NCI-H510A (cell line): ENCODE data around the gene TAF4B.
"Not testable (repeated sequence)": the region's sequence is repeated elsewhere in the genome, so short reads cannot be mapped to it uniquely, and the experiment has no call there.

Source experiments
- DNase-seq: peaks from one replicate; lab custom pipeline; 2025; lab: John Stamatoyannopoulos, UW

TAF4B gene

DNA sequence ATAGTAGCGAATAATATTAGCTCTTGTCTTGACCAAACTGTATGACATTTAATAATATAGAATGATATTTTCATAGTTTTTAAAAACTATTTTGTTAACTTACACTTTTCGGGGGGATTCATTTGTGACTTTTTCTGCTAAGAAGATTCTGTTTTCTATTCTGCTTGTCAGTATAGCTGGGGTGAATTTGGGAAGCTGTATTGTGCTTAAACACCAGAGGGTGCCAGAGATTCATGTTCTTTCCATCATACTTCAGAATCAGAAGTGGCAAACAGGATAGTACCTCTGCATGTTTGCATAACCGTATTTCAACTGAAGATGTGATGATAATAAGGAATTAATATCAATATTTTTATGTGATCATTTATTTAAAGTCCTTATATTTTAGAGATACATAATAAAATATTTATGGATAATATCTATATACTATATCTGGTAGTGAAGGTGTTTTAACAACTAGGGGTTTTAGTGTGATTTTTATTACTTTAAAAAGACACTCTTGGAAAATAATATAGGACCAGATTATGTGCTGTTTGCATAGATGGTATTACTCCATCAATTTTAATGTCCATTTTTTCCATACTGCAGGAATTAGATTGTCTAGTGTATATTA is 81.0 kb downstream of the TAF4B start:
- DNase-seq: no peak

- no peak for DNase-seq
Measured at GRCh38 chr18:26309281-26309680, 83.0 kb downstream of the TAF4B start.

GRCh38 chr18:26312199-26312598 is 86.0 kb downstream of the TAF4B start:
- no peak for DNase-seq

- no peak for DNase-seq
Measured at GRCh38 chr18:26317398-26317797, 91.2 kb downstream of the TAF4B start.

GRCh38 chr18:26320686-26321085 is 94.4 kb downstream of the TAF4B start:
- no peak for DNase-seq

DNA sequence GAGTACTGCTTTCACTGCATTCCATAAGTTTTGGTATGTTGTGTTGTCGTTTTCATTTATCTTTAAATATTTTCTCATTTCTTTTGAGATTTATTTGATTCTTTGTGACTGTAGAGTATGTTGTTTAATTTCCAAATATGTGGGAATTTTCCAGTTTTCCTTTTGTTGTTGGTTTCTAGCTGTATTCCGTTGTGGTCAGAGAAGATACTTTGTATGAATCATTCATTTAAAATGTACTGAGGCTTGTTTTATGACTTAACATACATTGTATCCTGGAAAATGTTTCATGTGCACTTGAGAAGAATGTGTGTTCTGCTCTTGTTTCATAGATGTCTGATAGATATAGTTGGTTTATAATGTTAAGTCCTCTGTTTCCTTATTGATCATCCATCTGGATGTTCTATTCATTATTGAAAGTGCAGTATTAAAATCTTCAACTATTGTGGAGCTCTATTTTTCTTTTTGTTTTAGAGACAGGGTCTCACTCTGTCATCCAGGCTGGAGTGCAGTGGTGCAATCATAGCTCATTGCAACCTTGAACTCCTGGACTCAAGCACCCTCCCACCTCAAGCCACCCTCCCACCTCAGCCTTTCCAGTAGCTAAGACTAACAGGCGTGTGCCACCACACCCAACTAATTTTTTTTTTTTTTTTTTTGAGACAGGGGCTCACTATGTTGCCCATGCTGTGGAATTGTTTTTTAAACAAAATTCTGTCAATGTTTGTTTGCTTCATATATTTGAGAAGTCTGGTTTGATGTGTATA is 96.8 kb downstream of the TAF4B start:
- DNase-seq: no peak

DNA sequence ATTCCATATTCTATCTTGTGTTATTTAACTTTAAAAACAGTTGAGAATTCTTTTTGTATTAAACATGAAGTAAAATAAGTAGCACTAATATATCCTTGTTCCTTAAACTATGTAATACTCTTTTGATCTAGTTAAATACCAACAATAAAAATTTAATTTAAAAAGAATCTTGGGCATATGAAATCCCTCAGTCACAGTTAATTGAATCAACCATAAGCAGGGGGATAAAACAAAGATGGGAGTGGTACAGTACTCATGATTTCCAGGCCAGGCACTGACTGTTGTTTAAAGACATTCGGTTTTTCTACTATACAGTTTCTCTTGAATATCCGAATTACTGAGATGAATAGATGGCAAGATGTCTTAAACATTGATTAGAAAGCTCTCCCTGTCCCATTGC is 99.5 kb downstream of the TAF4B start:
- DNase-seq: no peak

GRCh38 chr18:26327062-26327461 is 100.8 kb downstream of the TAF4B start:
- no peak for DNase-seq

DNA sequence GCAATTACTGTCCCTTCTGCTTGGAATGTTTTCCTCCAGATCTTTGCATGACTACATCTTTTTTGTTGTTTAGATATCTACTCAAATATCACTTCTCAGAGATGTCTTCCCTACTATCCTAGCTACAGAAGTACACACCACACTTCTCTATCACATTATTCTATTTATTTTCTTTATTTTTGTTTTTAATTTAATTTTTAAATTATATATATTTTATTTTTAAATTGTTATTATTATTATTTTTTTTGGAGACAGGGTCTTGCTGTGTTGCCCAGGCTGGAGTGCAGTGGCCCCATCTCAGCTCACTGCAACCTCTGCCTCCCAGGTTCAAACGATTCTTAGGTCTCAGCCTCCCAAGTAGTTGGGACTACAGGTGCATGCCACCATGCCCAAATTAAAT is 106.7 kb downstream of the TAF4B start:
- no peak for DNase-seq

DNA sequence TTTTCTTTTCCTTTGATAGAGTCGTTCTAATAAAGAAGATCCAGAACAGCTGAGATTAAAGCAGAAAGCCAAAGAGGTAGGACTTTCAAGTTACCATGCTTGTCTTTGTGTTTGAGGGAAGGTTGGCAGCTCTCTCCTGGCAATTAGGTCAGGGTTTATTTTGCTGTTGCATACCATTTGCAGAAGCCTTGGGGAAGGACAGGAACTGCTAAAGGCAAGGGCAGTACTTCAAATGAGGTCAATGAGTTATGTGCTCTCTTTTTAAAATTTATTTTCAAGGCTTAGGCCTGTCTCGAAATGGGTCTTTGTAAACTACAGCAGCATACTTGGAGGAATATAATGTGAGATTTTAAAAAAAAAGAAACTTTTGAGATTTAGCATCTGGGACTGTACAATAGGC is 108.9 kb downstream of the TAF4B start:
- DNase-seq: no peak

GRCh38 chr18:26335571-26336487 is 109.6 kb downstream of the TAF4B start:
- no peak for DNase-seq

DNA sequence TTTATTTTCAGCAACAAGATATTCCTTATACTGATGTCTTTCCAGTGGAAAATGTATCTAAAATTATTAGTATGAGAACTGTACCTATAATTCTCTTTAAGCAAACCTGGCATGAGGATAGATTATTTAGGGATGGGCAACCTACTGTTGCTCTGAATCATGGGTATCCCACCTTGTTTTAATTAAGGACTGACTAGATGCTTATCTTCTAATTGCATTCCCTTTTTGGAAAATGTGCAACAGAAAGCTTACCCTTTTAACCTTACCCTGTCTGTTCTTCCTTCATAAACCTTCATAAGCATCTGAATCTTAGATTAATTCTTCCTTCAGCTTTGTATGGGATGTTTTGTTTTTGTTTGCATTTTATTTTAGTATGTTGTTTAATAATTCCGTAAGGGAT is 110.3 kb downstream of the TAF4B start:
- DNase-seq: no peak

GRCh38 chr18:26342646-26343045 is 116.4 kb downstream of the TAF4B start:
- peak; percentile 3 for DNase-seq

DNA sequence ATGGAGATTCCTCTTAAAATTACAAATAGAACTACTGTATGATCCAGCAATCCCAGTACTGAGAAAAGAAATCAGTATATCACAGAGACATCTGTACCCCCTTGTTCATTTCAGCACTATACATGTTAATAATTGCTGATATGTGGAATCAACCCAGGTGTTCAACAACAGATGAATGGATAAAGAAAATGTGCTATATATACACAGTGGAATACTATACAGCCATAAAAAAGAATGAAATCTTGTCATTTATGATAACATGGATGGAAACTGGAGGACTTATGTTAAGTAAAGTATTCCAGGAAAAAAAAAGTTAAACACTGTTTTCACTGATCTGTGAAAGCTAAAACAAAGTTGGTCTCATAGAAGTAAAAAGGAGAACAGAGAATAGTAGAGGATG is 124.7 kb downstream of the TAF4B start:
- no peak for DNase-seq

DNA sequence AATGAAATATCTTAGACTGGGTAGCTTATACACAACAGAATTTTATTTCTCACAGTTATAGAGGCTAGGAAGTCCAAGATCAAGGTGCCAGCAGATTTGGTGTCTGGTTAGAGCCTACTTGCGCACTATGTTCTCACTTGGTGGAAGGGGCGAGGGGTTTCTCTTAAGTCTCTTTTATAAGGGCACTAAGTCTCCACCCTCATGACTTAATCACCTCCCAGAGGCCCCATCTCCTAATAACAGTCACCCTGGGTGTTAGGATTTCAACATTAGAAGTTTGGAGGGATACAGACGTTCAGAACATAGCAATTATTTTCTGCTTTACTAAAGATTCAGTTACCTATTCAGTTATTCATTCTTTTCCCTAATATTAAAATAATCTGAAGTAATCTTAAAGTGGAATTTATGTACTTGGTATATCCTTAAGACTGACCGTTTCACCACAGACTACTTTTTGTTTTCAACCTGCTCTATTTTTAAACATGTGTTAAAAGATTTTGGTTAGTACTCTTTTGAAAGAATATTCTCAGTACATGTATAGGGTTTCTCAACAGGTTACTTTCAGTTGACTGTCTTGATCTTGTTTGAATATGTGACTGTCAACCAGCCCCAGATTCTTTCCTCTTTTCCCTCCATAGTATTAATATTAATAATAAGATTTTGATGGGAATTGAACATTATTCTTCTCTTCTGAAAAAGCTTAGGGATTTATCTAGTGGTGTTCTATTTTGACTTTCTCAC is 130.0 kb downstream of the TAF4B start:
- no peak for DNase-seq

DNA sequence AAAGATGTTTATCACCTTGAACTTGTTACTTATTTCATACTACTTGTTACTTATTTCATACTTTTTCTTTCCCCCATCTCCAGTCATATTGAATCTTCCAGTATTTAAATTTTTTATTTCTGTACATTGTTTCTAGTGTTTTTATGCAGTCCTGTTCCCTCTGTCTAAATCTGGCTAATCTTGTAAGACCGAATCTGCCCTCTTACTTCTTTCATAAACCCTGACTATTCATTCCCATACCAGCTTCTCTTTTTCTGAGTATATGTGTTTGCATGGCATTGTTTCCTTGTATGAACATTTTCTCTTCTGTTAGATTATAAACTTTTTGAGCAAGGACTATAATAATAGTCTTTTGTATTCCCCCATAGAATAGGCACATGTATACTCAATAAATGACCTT is 131.7 kb downstream of the TAF4B start:
- no peak for DNase-seq

- no peak for DNase-seq
Measured at GRCh38 chr18:26362021-26362420, 135.8 kb downstream of the TAF4B start.

GRCh38 chr18:26367425-26367824 is 141.2 kb downstream of the TAF4B start:
- DNase-seq: no peak

GRCh38 chr18:26370037-26370436 is 143.8 kb downstream of the TAF4B start:
- no peak for DNase-seq

GRCh38 chr18:26376105-26376504 is 149.9 kb downstream of the TAF4B start:
- DNase-seq: no peak

DNA sequence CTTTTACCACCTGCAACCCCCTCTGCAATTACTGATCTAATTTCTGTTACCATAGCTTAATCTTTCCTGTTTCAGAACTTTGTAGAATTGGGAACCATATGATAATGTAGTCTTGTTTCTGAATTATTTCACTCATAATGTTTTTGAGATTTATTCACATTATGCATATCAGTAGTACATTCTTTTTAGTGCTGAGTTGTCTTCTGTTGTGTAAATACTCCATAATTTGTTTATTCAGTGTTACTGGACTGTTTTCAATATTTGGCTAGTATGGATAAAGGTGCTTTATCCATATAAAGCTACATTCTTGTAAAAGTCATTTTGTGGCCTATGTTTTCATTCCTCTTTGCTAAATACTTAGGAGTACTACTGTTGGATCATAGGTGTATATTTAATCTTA is 152.5 kb downstream of the TAF4B start:
- no peak for DNase-seq

DNA sequence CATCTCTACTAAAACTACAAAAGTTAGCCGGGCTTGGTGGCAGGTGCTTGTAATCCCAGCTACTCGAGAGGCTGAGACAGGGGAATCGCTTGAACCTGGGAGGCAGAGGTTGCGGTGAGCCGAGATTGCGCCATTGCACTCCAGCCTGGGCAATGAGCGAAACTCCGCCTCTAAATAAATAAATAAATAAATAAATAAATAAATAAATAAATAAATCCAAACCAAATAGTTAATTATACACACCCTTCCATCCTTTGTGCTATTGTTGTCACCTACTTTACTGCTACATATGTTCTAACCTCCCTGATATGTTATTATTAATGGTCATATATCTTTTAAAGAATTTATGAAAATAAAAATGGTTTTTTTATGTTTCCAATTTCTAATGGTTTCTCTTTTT is 155.3 kb downstream of the TAF4B start:
- DNase-seq: not testable (repeated sequence)
